GM19099 (cell line): ENCODE results near the gene VPS13D.

Source experiments
- POLR2A ChIP-seq: IDR thresholded peaks from 3 replicates; pipeline ENCODE4 v1.6.1; 2011; ENCODE audit warnings: low read depth; ENCODE audit not compliant: insufficient read length; ENCODE audit errors: extremely low read depth

Gene VPS13D

GRCh38 chr1:12465126-12465525 lies 235.3 kb downstream of the VPS13D start:
- no peak for TF ChIP-seq POLR2A

GRCh38 chr1:12466816-12467215 lies 237.0 kb downstream of the VPS13D start:
- no peak for TF ChIP-seq POLR2A

DNA sequence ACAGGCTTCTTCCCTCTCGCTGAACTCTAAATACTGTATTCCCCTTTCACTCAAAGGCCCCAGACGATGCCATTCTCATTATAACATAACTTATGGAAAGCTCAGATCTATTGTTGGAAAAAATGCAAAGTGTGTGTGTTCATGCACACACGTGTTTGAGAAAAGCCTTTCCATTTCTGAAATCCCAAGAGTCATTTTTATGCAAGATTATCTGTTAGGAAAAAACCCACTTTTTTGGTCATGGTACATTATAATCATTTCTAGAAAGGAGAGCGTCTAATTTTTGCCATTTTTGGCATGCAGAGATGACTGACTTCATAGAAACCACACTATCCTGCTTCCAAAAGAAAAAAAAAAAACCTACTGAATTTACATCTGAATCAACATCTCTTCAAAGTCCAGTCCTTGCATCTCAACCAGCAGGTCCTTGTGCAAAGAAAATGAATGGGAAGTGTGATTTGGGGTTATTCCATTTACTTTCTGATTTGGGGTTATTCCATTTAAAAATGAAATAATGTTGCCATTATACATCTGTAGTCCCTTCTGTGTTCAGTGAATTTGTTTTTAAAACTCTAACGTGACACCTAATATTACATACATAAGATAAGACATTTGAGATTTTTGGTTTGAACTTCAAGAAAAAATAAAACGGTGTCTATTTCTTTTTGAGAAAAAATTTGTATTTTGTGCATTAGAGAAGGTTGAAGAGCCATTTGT lies 237.9 kb downstream of the VPS13D start:
- no peak for TF ChIP-seq POLR2A

- no peak for TF ChIP-seq POLR2A
Observed at GRCh38 chr1:12468323-12468722, 238.5 kb downstream of the VPS13D start.

GRCh38 chr1:12469493-12469892 lies 239.7 kb downstream of the VPS13D start:
- no peak for TF ChIP-seq POLR2A

DNA sequence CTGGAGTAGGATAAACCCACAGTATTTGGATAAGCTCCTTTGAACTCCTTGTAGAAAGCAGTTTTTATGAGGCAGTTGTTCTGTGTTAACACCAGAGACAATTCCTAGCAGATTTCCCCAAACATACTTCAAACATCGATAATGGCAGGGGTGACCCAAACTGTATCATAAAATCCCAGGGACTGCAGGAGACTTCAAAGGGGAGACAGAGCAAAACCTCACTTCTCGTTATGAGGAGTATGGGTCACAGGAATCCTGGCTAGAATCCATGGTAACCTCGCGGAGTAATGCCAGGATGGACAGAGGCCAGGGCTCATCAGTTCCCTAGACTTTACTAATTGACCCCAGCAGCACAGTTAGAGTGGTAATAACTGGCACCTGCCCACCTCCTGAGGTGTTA lies 240.2 kb downstream of the VPS13D start:
- no peak for TF ChIP-seq POLR2A

DNA sequence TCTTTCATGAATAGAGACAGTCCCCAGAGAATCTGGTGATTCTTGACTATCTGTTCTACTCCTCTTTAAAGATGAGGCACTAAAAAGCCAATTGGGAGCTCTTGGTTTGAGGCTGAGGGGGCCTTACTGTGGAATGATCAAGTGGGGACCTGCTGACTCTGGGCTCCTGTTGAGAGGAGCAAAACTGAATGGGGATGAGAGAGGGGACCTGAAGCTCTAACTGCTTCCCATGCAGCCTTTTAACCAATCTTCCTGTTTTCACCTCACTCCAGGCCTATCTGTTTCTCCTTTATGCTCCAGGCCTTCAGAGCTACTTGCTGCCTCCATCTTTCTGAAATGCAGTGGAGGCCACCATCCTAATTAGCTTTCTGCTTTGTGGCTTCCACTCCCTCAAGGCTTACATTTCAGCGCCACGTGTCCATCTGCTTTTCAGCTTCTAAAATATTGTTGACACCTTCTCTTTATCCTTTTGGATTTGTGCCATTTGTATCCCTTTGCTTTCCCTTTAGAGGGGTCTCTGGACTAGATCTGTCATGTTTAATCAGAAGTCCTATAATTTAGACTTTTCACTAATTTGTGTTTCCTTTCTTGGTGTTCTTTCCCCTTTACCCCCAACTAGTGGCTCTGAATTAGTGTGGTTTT lies 242.4 kb downstream of the VPS13D start:
- TF ChIP-seq POLR2A: no peak

DNA sequence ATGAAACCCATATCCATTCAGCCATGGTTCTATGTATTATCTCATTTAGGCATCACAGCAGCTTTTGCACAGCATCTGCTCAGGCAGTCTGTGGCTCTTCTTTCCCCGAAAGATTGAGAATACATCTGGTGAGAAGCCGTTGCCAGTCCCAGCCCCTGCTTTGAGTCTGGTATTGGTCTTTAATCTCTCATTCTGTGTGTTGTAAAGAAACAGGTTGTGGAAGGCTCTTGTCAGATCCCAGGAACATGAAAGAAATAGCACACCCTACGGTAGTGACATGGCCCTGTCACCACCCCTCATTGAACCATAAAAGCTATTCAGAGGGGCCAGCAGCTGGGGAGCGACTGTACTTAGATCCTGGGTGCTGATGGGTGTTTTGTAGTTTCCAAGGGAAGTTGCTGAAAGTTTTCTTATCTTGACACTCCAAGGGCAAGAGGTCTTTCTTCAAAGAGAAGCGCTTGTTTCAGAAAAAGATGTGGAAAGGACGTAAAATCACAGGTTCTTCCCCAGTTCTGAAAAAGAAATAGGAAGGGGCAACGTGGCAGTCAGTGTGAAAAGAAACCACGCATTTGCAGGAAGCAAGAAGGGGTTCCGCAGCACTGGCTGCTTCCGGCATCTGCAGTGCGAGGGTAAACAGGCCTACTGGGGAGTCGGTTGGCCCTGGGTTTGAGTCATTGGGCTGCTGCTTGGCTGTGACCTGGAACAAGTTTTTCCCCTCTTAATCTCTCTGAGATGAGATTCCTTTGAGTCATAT lies 243.1 kb downstream of the VPS13D start:
- TF ChIP-seq POLR2A: no peak

DNA sequence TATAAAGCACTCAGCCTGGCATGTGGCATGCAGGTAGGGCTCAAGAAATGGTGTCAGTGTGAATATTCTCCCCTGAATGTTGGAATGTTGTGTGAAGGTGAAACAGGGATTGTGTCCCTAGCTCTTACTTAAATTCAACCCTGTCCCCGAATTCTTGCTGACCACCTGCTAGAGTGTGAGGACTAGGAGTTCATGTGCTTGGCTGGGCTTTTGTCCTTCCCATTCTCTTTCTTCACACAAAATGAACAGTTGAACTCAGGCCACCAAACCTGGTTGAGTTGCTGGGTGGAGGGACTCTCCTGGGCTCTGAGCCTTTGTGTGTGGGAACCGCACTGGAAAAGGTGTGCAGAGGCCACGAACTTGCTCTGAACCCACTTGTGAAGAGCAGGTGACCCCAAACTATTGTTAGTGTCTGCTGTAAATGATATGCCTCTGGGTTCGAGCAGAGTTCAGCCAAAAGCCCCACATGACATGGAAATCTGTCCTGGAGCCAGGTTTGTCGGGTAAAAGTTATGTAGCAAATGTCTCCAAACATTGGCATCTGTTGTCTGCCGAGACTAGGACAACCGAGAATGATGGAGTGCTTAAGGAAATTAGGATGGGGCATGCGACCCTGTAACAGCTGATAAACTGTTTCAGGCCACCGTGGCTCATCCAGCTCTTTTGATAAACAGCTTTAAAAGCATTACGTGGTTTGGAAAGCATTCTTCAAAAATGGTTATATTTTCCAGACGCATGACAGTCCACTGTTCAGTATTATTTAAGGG lies 243.9 kb downstream of the VPS13D start:
- TF ChIP-seq POLR2A: no peak

- TF ChIP-seq POLR2A: no peak
Observed at GRCh38 chr1:12475101-12475500, 245.3 kb downstream of the VPS13D start.

- TF ChIP-seq POLR2A: no peak
Observed at GRCh38 chr1:12475530-12475934, 245.7 kb downstream of the VPS13D start.

DNA sequence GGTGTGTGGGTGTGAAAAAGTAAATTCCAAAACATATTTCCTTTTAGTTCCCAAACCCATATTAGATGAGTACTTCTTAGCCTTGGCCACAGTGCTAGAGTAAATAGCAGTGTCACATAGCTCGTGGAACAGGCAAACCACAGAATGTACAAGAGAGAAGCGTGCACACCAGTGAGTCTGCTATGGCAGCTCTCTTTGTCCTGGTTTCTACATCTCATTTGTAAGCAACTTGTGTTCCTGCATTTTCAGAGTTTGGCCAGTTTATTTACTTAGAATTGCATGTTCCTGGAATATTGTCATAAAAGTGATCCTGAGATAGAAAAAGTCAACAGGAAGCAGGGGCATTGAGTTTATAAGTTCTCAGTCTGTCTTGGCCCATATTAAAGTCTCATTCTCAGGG lies 246.1 kb downstream of the VPS13D start:
- no peak for TF ChIP-seq POLR2A

- TF ChIP-seq POLR2A: no peak
Observed at GRCh38 chr1:12477314-12477713, 247.5 kb downstream of the VPS13D start.

GRCh38 chr1:12477936-12478611 lies 248.2 kb downstream of the VPS13D start:
- no peak for TF ChIP-seq POLR2A

DNA sequence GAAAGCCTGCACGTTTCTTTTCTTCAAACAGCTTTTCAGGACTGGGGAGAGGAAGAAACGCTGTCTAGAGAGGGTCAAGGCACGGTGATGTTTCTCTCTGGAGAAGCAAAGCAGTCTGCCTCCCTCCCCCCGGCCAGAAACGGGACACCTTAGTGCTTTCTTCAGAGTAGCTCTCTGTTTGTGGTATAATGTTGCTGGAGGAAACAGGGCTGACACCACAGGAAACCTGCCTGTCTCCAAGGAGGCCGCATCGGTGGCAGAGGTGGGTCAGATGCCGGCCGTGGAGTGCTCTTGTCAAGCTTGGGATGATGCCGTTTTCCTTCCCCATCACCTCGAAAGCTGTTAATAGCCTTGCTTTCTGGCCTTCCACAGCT lies 248.8 kb downstream of the VPS13D start:
- no peak for TF ChIP-seq POLR2A

DNA sequence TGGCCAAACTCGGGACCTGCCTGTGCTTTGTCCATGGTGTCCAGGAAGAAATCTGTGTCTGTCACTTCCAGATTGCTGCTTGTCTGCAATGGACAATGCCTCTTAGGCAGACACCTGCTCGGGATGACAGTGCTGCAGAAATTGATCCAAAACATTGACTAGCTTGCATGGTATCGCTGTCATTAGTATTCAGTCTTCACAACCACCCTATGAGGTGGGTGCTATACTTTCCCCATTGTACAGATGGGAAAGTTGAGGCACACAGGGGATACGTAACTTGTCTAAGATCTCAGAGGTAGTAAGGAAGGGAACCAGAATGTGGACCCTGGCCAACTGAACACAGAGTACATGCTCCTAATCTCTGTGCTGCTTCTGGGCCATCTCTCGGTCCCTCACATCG lies 249.5 kb downstream of the VPS13D start:
- no peak for TF ChIP-seq POLR2A

- no peak for TF ChIP-seq POLR2A
Observed at GRCh38 chr1:12480041-12480440, 250.2 kb downstream of the VPS13D start.
